ENCODE results near the gene RAP1GAP2.

Gene RAP1GAP2

GRCh38 chr17:2943981-2944380 lies 147.7 kb downstream of the RAP1GAP2 start:
- Histone ChIP-seq H3K27me3 (ENCODE audit: insufficient read depth, low read length) (no peaks in the 10 kb centered on the region), H2AFZ (ENCODE audit: low read length) (no peak overlapping the region), H3K79me2 (ENCODE audit: insufficient read depth, low read length) (no peaks in the 10 kb centered on the region), H3K4me2 (ENCODE audit: low read length) (no peak overlapping the region), H3K9me3 (ENCODE audit: low read length) (no peaks in the 10 kb centered on the region), H3K9me2 (ENCODE audit: low read depth, low read length) (no peaks in the 10 kb centered on the region), H4K20me1 (ENCODE audit: insufficient read depth, low read length) (no peaks in the 10 kb centered on the region), H3K9ac (ENCODE audit: low read length) (no peak overlapping the region), H3K36me3 (ENCODE audit: insufficient read depth, low read length) (no peaks in the 10 kb centered on the region), H3F3A (ENCODE audit: insufficient read depth, low read length) (no peaks in the 10 kb centered on the region), H3K4me3 (ENCODE audit: low read depth, low read length, poor library complexity, severe bottlenecking) (no peak overlapping the region), H3K27ac (ENCODE audit: low read depth, low read length, poor library complexity, severe bottlenecking) (no peak overlapping the region), H3K4me1 (ENCODE audit: insufficient read depth, low read length, severe bottlenecking) (no peaks in the 10 kb centered on the region)
- TF ChIP-seq CTCF (IDR thresholded peaks at IDR 0.05; ENCODE audit: low read length): no peak
- no peak for TF ChIP-seq EZH2 (IDR thresholded peaks at IDR 0.05; ENCODE audit: borderline replicate concordance, low read length)

GRCh38 chr17:2945299-2945698 lies 149.1 kb downstream of the RAP1GAP2 start:
- H3K9me2 ChIP-seq (ENCODE audit: low read depth, low read length): no peaks in the 10 kb centered on the region
- TF ChIP-seq EZH2 (IDR thresholded peaks at IDR 0.05; ENCODE audit: borderline replicate concordance, low read length) (no peak), CTCF (IDR thresholded peaks at IDR 0.05; ENCODE audit: low read length) (no peak)
- no peaks in the 10 kb centered on the region for H3K27me3 ChIP-seq (ENCODE audit: insufficient read depth, low read length)
- no peak overlapping the region for H3K27ac ChIP-seq (ENCODE audit: low read depth, low read length, poor library complexity, severe bottlenecking)
- H4K20me1 ChIP-seq (ENCODE audit: insufficient read depth, low read length): no peaks in the 10 kb centered on the region
- H3K9me3 ChIP-seq (ENCODE audit: low read length): no peaks in the 10 kb centered on the region
- H3K4me2 ChIP-seq (ENCODE audit: low read length): no peak overlapping the region
- no peak overlapping the region for H3K9ac ChIP-seq (ENCODE audit: low read length)
- no peak overlapping the region for H2AFZ ChIP-seq (ENCODE audit: low read length)
- H3K4me3 ChIP-seq (ENCODE audit: low read depth, low read length, poor library complexity, severe bottlenecking): no peak overlapping the region
- no peaks in the 10 kb centered on the region for H3K79me2 ChIP-seq (ENCODE audit: insufficient read depth, low read length)
- no peaks in the 10 kb centered on the region for H3K4me1 ChIP-seq (ENCODE audit: insufficient read depth, low read length, severe bottlenecking)
- no peaks in the 10 kb centered on the region for H3F3A ChIP-seq (ENCODE audit: insufficient read depth, low read length)
- H3K36me3 ChIP-seq (ENCODE audit: insufficient read depth, low read length): no peaks in the 10 kb centered on the region

- TF ChIP-seq EZH2 (IDR thresholded peaks at IDR 0.05; ENCODE audit: borderline replicate concordance, low read length): no peak
- TF ChIP-seq CTCF (IDR thresholded peaks at IDR 0.05; ENCODE audit: low read length): no peak
- H3K9ac ChIP-seq (ENCODE audit: low read length): no peak overlapping the region
- H3F3A ChIP-seq (ENCODE audit: insufficient read depth, low read length): no peaks in the 10 kb centered on the region
- H3K27ac ChIP-seq (ENCODE audit: low read depth, low read length, poor library complexity, severe bottlenecking): no peak overlapping the region
- H2AFZ ChIP-seq (ENCODE audit: low read length): no peak overlapping the region
- H3K9me2 ChIP-seq (ENCODE audit: low read depth, low read length): no peaks in the 10 kb centered on the region
- no peak overlapping the region for H3K4me2 ChIP-seq (ENCODE audit: low read length)
- H3K27me3 ChIP-seq (ENCODE audit: insufficient read depth, low read length): no peaks in the 10 kb centered on the region
- H4K20me1 ChIP-seq (ENCODE audit: insufficient read depth, low read length): no peaks in the 10 kb centered on the region
- no peaks in the 10 kb centered on the region for H3K4me1 ChIP-seq (ENCODE audit: insufficient read depth, low read length, severe bottlenecking)
- no peaks in the 10 kb centered on the region for H3K79me2 ChIP-seq (ENCODE audit: insufficient read depth, low read length)
- no peak overlapping the region for H3K4me3 ChIP-seq (ENCODE audit: low read depth, low read length, poor library complexity, severe bottlenecking)
- H3K36me3 ChIP-seq (ENCODE audit: insufficient read depth, low read length): no peaks in the 10 kb centered on the region
- no peaks in the 10 kb centered on the region for H3K9me3 ChIP-seq (ENCODE audit: low read length)
Observed at GRCh38 chr17:2946144-2946543, 149.9 kb downstream of the RAP1GAP2 start.

Data from OCI-LY1 (cell line).